ENCODE results near the gene RGPD3.
"Not testable (repeated sequence)": the region's sequence is repeated elsewhere in the genome, so short reads cannot be mapped to it uniquely, and the experiment has no call there.

GRCh38 chr2:106506002-106506687 lies 37.9 kb upstream of the RGPD3 start:
- TF ChIP-seq EZH2phosphoT487 (IDR thresholded peaks at IDR 0.05; ENCODE audit: insufficient read depth, low read depth); EZH2 (IDR thresholded peaks at IDR 0.05; ENCODE audit: insufficient read depth, poor library complexity, severe bottlenecking): not testable (repeated sequence)

Data from GM23248 (cell line).